Activated CD8-positive, alpha-beta memory T cell treated with anti-CD3 and anti-CD28 coated beads for 1 hour (primary cell): ENCODE measurements around the gene PI4KA.
"Not testable (repeated sequence)": the region's sequence is repeated elsewhere in the genome, so short reads cannot be mapped to it uniquely, and the experiment has no call there.

Experiments
- DNase-seq, 2 donors: peaks; one replicate each; pipeline ENCODE4 v3.0.0-alpha.2; 2020; ENCODE audit warnings: low read depth in 1 of 2; ENCODE audit errors: extremely low read depth in 1 of 2

Gene PI4KA

GRCh38 chr22:20752104-20752741 is 106.4 kb downstream of the PI4KA start:
- DNase-seq, result no peak

GRCh38 chr22:20751185-20751851 is 107.3 kb downstream of the PI4KA start:
- no peak for DNase-seq

GRCh38 chr22:20750461-20751184 is 108.0 kb downstream of the PI4KA start:
- DNase-seq, result no peak

- no peak for DNase-seq
These were observed 109.2 kb downstream of the PI4KA start for GRCh38 chr22:20749453-20749852.

GRCh38 chr22:20748731-20749428 is 109.7 kb downstream of the PI4KA start:
- no peak for DNase-seq

DNA sequence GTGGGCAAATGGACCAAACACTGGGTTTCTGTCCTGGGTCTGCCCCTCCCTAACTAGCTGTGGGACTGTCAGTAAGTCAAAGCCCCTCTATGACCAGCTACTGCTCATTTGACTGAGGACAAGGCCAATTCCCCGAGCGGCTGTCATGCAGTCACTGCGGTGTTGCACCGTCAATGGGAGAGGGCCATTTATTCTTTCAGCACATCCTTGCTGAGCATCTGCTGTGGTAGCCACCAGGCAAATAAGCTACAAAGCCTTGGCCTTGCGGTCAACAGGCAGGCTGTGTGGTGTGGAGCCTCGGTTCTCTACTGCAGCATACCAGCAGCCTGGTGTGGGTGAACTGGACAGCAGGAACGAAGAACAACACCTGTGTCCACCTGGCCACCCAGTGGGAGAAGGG is 110.5 kb downstream of the PI4KA start:
- no peak for DNase-seq

- DNase-seq, result no peak
These were observed 111.4 kb downstream of the PI4KA start for GRCh38 chr22:20747223-20747622.

GRCh38 chr22:20746431-20747189 is 112.0 kb downstream of the PI4KA start:
- DNase-seq, result no peak

DNA sequence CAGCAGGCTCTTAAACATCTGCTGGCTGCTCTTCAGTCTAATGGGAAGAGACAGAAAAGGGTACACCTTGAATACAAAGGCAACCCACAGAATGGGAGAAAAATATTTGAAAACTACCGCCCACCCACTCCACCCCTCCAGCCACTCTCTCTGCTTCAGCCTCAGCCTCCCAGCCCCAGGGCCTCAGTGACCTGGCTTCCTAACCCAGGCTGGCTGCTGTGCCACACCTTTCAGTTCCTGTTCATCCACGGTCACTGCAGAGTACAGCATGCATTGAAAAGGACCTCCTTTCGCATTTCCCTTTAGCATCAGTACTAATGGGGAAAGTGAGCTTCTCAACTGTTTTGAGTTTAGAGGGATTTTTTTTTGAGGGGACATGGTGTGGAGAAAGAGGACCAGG is 113.5 kb downstream of the PI4KA start:
- no peak for DNase-seq

DNA sequence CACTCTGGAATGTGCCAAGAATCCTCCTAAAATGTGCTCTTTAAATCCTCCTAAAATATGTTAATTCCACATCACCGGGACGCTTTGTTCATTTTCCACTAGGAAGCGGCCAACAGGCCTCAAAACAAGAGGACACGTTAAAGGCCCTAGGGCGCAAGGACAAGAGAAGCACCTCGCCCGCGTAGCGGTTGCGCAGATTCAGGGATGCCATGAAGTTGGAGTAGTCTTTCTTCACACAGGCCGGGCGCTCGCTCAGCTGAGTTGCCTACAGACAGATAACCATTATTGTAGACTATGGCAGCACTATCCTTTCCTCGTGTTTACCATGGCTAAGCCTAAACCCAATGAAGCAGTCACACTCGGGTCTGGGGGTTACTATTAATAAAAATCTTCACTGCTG is 114.2 kb downstream of the PI4KA start:
- DNase-seq, result no peak

- no peak for DNase-seq
These were observed 115.8 kb downstream of the PI4KA start for GRCh38 chr22:20742764-20743163.

DNA sequence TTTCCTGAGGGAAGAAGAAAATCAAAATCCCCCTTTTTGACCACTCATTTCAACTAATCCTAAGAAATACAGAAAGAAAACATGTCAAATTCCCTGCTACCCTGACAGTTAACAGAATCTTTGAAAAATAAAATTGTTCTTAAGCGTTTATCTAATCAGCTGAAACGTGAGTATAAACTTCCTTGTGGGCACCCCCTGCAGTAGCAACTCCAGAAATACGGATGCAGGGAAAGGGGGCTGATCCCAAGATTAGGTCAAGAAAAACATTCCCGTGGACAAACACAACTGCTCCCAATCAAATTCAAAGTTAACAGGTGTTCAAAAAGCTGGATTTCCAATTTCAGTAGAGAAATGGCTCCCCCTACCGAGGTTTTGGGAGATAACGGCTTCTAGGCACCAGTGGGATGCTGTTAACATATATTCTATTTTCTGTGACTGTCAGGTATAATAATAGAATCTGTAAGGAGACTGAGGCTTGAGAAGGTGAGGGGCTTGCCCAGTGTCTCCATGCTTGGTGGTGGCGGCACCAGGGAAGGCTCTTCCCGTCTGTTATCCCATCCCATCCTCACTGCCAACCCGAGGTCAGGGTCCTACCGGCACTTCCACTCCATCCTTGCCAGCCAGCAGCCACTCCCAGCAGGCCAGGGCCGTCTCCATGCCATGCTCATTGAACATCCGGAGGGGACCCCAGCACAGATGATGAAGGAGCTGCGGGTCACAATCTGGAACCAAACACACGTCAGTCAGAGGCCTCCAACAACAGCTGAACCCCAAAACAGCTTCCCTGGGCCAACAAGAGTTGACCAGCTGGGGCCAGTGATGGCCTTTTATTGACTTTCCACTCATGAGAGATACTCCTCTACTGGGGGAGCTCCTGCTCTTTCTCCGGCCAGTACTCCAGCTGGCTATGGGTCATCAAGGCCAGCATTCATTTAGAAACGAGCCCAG is 116.7 kb downstream of the PI4KA start:
- no peak for DNase-seq

GRCh38 chr22:20741008-20741633 is 117.5 kb downstream of the PI4KA start:
- DNase-seq, result no peak

DNA sequence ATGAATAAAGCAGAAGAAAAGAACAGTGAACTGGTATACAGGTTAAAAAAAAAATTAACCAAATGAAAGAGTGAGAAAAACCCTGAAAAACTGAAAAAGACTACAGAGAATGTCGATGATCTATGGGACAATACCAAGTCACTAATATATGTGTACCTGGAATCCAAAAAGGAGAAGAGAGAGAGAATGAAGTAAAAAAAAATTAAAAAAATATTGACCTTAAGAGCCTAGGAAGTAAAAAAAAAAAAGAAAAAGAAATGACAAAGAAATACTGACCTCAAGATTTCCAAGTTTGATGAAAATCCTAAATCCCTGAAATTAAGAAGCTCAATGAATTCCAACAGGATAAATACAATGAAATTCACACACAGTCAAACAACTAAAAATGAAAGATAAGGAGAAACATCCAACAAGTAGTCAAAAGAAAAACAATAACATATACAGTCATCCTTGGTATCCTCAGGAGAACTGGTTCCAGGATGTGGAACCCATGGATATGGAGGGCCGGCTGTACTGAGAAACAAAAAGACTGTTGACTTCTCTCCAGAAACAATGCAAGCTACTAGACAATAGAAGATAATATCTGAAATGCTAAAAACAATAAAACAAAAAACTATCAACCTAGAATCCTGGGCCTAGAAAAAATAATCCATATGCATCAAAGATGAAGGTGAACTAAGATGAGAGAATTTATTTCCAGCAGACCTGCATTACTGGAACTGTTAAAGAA is 118.2 kb downstream of the PI4KA start:
- DNase-seq, result no peak

GRCh38 chr22:20738394-20739089 is 120.1 kb downstream of the PI4KA start:
- DNase-seq, result no peak

- not testable (repeated sequence) for DNase-seq
These were observed 121.7 kb downstream of the PI4KA start for GRCh38 chr22:20736891-20737290.

GRCh38 chr22:20735356-20736162 is 123.1 kb downstream of the PI4KA start:
- not testable (repeated sequence) for DNase-seq
